OCI-M2 (cell line): Measurements from ENCODE around the gene MAPK13.
A peak's percentile ranks its signal among the peaks of the same experiment; 100 is the strongest.
"Not testable (repeated sequence)": the region's sequence is repeated elsewhere in the genome, so short reads cannot be mapped to it uniquely, and the experiment has no call there.

Experiments used
- DNase-seq: peaks from one replicate; lab custom pipeline; 2025; ENCODE audit not compliant: unreplicated experiment; lab: John Stamatoyannopoulos, UW

MAPK13 gene

DNA sequence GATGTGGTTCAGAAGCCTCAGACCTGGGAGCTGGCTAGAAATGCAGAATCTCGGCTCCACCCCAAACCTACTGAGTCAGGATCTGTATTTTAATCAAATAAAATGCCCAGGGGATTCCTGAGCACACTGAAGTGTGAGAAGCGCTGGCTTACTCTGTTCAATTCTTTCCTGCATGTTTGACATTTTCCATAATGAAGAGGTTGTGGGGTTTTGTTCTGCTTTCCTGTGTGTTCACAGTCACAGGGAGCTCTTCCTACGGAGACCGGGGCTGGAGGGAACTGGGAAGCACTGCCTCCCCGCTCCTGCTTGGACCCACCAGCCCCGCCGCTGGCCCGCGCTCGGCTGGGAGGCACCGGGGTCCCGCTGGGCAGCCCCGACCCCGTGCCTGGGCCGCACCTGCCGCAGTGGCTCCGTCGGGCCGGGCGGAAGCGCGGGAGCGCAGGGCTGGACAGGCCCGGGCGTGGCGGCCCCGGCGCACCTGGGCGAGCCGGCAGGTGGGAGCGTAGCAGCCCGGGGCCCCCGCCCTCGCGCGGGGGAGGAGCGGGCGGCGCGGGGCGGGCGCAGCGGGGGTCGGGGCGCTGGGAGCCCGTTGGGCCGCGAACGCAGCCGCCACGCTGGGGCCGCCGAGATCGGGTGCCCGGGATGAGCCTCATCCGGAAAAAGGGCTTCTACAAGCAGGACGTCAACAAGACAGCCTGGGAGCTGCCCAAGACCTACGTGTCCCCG is at the start of gene MAPK13:
Gene MAPK13 (plus strand): TSS at position 573 of the 726 bp plus-strand sequence. CDS start 70 bp downstream, at position 643.
- DNase-seq = no peak

DNA sequence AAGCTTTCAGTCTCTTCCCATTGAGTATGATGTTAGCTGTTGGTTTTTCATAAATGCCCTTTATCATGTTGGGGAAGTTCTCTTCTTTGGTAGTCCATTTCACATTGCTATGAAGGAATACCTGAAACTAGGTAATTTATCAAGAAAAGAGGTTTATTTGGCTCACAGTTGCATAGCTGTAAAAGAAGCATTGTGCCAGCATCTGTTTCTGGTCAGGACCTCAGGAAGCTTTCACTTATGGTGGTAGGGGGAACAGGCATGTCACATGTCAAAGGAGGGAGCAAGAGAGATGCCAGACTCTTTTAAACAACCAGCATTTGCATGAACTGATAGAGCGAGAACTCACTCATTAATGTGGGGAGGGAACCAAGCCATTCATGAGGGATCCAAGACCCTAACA is 48.0 kb upstream of the MAPK13 start:
- DNase-seq = no peak

DNA sequence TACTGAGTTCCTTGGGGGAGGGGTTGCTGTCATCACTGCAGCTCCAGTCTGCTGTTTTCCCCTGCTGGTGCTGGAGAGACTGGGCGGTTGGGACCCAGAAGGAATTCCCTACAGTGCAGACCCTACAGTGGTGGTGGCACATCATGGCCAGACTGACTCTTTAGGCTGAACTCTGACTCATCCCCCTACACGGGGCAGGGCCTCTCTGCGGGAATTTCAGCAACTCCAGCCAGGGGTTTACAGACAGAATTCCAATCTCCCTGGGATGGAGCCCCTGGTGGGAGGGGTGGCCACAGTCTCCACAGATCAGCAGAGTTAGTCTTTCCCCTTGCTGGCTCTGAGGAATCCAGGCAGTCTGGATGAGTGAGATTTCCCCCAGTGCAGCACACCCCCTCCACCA is 46.9 kb upstream of the MAPK13 start:
- no peak for DNase-seq

DNA sequence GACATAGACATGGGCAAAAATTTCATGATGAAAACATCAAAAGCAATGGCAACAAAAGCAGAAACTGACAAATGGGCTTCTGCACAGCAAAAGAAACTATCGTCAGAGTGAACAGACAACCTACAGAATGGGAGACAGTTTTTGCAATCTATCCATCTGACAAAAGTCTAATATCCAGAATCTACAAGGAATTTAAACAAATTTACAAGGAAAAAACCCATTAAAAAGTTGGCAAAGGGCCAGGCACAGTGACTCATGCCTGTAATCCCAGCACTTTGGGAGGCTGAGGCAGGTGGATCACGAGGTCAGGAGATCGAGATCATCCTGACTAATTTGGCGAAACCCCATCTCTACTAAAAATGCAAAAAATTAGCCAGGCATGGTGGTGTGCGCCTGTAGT is 42.1 kb upstream of the MAPK13 start:
- DNase-seq = not testable (repeated sequence)

DNA sequence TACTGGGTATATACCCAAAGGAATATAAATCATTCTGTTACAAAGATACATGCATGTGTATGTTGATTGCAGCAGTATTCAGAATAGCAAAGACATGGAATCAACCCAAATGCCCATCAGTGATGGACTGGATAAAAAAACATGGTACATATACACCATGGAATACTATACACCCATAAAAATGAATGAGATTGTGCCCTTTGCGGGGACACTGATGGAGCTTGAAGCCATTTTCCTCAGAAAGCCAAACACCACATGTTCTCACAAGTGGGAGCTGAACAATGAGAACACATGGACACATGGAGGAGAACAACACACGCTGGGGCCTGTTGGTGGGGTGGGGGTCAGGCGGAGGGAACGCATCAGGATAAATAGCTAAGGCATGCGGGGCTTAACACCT is 41.3 kb upstream of the MAPK13 start:
- DNase-seq = no peak

DNA sequence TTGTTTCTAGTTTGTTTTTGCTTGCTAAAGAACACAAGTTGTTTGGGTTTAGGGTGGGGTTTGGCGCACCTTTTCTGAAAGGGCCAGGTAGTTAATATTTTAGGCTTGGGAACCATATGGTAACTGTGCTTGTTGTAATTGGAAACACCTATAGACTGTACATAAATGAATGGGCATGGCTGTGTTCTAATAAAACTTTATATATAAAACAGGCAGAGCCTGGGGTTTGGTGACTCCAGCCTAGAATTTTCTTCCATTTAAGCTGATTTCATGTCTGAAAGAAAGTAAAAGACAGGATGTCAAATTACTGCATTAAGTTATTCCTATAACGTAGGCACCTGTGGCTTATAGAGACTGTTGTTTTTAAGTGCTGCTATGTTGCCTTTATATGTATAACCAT is 36.1 kb upstream of the MAPK13 start:
- DNase-seq = no peak

DNA sequence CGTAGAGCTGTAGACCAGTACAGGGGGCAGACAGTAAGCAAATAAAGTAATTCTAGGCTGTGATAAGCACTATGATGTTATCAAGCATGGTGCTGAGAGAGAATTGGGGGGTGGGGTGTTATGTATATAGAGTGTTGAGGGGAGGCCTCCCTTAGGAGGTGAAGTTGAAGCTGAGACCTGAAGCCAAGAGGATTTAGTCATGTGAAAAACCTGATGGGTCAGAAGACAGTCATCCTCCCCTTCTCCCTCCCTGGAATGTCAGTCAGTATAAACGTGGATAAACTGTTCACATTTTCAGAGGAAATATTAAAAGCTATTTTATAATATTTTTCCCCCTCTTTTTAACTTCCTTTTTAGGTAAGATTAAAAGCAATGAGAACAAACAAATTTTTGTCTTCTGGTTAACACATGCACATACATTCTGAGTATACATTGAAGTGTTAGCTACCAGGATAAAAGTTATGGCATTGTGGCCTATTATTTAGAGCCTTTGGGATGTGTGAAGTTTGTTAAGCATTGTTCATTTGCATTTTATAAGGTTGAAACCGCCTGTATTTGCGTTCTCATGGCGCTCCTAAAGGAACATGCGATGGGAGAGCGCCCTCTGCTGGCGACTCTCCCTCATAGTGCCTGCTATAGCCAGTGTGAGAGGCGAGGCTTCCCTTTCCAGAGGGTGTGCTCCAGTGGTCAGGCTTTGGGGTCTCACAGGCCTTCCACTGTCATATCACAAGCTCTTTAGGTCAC is 35.4 kb upstream of the MAPK13 start:
- DNase-seq = peak; percentile 78

DNA sequence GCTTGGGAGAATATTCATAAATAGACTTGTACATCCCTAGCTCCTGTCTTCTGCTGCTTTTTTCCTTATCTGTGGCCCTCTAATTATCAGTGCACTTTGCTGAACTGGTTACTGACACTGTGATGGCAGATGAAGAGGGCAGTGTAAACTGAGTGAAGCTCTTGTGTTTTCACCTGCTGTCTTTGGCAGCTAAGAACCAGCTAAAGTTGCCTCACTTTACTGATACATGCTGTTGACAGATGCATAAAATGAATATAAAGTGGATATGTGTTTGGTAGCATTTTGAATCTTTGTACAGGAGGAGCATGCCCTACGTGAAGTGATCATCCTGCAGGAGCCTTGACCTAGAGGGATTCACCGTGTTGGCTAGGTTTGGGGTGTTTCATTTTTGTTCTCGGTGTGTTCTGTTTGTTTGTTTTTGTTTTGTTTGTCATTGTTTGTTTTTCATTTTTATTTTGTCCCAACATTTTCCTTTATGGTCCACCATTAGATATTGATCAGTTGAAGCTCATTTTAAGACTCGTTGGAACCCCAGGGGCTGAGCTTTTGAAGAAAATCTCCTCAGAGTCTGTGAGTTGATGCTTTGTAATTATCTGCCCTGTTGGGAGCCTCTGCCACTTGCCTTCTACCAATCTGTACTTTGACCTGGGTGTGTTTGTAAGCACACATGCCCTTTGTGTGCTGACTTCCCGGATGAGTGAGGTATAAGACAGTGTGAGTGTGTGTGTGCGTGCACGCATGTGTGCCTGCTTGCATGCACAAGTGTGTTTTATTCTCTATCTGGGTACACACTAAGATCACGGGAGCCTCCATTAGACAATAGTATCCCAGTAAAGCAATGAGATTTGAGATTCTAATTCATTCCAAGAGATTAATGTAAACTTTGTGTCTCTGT is 34.6 kb upstream of the MAPK13 start:
- DNase-seq = no peak

DNA sequence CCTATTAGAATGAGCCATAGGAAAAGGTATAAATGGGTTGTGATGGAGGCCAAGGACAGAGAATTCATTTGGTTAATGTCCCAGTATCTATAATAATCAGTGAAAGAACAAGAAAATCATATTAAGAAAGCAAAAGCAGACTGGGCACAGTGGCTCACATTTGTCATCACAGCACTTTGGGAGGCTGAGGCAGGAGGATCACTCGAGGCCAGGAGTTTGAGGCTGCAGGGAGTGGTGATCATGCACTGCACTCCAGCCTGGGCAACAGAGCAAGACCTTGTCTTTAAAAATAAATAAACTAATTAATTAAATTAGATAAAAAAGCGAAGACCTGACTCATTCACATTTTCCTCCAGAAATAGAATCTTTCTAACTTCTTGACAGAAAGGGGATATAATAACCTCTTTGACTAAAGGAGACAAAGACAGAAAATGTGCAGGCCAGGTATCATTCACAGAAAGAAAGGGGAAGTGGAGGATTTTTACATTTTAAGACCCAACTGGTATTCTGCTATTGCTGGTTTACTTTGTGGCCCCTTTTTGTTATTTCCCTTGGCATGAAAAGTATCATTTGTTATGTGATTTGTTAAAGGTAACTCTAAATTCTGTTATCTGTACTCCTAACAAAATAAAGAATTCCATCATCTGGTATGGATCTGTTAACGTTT is 31.9 kb upstream of the MAPK13 start:
- DNase-seq = no peak

DNA sequence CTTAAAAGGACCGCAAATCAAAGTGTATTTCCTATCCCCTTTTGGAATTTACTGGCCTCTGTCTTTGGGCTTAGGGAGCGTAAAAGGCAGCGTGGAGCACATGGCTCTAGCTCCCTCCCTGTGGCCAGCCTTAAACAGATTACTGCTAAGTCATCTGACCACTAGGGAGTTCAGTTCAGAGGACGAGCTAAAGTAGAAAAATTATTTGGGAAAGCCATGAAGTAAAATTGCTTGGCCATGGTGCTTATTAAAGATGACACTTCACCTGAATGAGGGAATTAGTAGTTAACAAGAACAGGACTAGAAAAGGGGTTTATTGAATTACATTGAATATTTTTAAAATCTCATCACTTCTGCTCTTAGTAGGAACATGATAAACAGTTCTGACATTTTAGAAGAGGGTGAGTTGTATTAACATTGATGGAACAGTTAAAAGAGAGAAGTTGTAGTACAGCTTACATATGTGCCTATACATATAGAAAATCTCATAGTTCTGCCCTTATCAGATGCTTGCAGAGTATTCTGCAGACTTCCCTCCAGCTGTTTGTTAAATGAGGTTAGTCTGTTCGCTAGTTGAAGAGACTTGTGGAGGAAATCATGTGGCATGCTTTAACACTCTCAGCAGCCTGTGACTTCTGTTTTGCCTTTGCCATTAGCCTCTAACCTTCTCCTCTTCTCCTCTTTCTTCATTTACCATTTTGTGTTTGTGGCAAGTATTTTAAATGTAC is 31.2 kb upstream of the MAPK13 start:
- no peak for DNase-seq

DNA sequence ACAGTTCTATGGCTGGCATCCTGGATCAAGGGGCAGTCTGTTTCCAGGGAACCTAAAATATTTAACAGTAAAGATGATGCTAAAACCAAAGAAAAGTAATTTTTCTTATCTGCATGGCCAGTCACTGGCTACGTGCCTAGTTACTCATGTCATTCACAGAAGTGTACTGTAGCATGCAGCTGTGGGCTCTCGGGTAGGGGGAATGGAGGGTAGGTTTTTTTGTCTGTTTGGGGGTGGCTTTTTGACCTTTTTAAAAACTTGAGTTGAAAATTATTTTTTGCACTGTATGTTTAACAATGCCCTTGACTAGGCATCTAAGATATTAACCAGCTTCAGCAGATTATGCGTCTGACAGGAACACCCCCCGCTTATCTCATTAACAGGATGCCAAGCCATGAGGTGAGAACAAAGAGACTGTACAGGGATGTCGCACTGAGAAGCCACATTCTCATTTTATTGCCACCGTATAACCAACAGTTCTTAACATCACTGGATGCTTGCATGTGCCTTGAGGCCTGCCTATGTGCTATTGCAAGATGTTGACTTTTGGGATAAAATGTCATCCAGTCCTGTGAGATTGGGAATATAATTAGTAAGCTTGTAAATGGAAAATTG is 30.3 kb upstream of the MAPK13 start:
- no peak for DNase-seq

DNA sequence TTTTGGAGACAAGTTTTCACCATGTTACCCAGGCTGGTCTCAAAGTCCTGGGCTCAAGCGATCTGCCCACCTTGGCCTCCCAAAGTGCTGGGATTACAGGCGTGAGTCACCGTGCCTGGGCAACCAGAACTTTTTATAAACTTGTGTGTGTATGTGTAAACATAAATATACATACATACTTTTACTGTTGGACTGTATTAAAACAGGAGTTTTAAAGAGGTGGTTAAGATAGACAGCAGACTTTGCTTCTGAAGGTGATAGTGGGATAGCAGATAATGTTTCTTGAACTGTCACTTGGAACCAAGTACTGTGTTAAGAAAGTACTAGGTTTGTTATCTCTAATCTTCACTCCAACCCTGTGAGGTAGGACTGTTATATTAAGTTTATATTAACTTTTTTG is 28.6 kb upstream of the MAPK13 start:
- DNase-seq = no peak

DNA sequence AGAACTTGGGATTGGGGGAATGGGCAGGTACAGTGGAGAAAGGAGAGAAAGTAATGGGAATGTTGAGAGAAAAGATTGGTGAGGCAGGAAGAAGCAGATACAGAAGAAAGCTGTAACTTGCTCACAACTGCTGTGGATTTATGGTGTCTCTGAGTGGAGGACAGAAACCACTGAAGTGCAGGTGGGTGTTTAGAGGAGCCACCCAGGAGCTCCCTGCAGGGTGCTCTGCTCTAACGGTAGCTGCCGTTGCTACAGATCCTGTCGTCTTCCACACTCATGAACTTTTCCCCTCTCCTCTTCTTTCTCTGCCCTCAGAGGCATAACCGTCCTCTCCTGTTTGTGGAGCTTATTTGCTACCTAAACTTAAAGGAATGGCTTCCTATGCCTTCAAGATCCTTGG is 27.5 kb upstream of the MAPK13 start:
- no peak for DNase-seq

DNA sequence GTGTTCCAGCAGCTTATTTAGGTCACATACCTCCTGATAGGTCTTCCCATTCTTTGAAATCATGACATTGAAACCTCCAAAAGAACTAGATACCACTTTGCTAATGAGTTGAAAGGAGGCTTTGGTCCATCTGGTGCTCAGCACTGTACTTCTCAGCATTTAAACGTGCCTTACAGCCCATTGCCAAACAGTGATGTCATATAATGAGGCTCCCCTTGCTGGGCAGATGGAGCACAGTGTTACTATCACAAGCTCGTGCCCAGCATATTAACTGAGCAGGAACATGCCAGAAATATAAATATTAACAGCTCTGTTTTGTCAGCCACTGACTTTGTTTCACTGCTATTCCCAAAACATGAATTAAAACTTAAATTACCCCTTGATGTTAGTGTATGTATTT is 25.5 kb upstream of the MAPK13 start:
- no peak for DNase-seq

DNA sequence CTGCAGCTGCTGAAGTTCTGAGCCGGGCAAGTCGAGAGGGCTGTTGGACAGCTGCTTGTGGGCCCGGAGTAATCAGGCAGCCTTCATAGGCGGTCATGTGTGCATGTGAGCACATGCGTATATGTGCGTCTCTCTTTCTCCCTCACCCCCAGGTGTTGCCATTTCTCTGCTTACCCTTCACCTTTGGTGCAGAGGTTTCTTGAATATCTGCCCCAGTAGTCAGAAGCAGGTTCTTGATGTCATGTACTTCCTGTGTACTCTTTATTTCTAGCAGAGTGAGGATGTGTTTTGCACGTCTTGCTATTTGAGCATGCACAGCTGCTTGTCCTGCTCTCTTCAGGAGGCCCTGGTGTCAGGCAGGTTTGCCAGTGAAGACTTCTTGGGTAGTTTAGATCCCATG is 21.2 kb upstream of the MAPK13 start:
- DNase-seq = no peak

DNA sequence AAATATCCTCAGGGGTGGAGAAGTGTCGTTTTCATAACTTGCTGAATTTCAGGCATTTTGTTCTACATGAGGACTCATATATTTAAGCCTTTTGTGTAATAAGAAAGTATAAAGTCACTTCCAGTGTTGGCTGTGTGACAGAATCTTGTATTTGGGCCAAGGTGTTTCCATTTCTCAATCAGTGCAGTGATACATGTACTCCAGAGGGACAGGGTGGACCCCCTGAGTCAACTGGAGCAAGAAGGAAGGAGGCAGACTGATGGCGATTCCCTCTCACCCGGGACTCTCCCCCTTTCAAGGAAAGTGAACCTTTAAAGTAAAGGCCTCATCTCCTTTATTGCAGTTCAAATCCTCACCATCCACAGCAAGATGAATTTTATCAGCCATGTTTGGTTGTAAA is 20.3 kb upstream of the MAPK13 start:
- DNase-seq = no peak

DNA sequence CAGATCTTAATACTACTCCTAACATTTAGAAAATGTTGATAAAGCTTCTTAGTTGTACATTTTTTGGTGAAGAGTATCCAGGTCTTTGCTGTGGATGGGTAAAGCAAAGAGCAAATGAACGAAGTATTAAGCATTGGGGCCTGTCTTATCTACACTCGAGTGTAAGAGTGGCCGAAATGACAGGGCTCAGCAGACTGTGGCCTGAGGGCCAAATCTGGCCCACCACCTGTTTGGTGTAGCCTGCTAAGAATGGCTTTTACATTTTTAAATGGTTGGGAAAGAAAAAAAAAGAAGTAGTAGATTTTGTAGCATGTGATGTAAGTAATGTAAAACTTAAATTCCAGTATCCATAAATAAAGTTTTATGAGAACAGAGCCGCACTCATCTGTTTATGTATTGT is 19.4 kb upstream of the MAPK13 start:
- DNase-seq = no peak

DNA sequence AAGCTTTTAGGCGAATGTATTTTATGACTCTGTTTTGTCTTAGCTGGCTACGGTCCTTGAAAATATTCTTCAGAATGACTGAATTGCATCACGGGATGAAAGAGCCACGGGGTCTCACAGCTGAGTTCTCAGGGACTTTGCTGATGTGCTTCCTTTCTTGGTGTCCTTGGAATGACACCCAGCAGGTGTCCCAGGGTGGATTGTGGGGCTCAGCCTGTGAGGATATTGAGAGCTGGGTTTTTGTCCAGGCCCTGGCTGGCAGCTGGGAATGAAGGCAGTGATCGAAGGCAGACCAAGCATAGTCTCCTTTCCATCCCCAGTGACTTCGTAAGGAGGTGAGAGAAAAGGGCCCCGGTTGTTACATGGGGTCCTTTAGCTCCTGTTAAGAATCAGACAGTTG is 18.8 kb upstream of the MAPK13 start:
- no peak for DNase-seq

DNA sequence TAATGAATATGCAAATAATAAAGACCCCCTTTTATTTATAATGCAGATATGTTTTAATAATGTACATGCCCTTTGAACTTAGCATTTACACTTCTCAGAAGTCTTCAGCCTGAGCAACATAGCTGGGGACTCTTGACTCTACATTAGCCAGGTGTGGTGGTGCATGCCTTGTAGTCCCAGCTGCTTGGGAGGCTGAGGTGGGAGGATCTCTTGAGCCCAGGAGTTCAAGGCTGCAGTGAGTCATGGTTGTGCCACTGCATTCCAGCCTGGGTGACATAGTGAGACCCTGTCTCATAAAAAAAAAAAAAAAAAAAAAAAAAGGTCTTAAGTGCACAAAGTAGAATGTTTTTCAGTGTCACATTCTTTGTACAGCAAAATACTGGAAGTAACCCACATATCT is 17.3 kb upstream of the MAPK13 start:
- no peak for DNase-seq

DNA sequence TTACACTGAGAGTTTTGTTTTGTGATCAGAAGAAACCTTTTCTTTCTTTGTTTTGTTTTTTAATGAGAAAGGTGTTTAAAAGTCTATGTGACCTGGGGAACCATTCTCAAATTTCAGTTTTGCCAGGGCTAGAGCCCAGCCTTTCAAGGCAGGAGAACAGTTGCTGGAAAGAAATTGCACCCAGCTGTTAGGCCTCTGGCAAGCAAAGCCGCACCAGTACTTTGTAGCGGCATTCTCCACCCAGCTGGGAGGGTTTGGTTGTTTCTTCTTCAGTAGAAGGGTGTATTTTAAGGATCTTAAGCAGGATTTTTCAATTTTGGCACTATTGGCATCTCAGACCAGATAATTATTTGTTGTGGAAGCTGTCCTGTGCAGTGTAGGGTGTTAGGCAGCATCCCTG is 16.6 kb upstream of the MAPK13 start:
- DNase-seq = no peak
